Gastrocnemius medialis (tissue), 4 donors: ENCODE results near the gene ITPR2. TPM values are rescaled to one million over a fixed set of nuclear protein-coding genes. Genes with fewer than 3 reads are reported as not detected.
"Not testable (repeated sequence)": the region's sequence is repeated elsewhere in the genome, so short reads cannot be mapped to it uniquely, and the experiment has no call there.

Experiments
- ATAC-seq, 2 donors: fragments of 150-250 bp; one replicate each; pipeline ENCODE4 v1.9.1; 2016
- DNase-seq, 2 donors: peaks; one replicate each; pipeline ENCODE4 v3.0.0-alpha.2; 2019
- H3K27ac ChIP-seq, 4 donors: fragments of 200-600 bp; sonication (generic); 1 replicate in 1 of 4; 2 replicates in 3 of 4; pipeline ENCODE4 v1.5.1; 2016 to 2018; ENCODE audit warnings: mild to moderate bottlenecking in 2 of 4, moderate library complexity in 1 of 4
- H3K27me3 ChIP-seq, 3 donors: fragments of 200-600 bp; sonication (generic) in 2 of 3; 1 replicate in 1 of 3; 2 replicates in 2 of 3; pipeline versions ENCODE4 v1.5.1 to v1.6.0; 2016 to 2019; ENCODE audit warnings: mild to moderate bottlenecking in 1 of 3, moderate library complexity in 1 of 3
- H3K36me3 ChIP-seq, 2 donors: fragments of 200-600 bp; sonication (generic) in 1 of 2; one replicate each; pipeline ENCODE4 v1.5.1; 2017 to 2018
- H3K4me1 ChIP-seq, 2 donors: fragments of 200-600 bp; sonication (generic) in 1 of 2; one replicate each; pipeline ENCODE4 v1.5.1; 2016 to 2017; ENCODE audit warnings: mild to moderate bottlenecking in 2 of 2
- H3K4me3 ChIP-seq, 4 donors: fragments of 200-600 bp; sonication (generic) in 3 of 4; 1 replicate in 1 of 4; 2 replicates in 3 of 4; pipeline ENCODE4 v1.5.1; 2016 to 2019; ENCODE audit warnings: mild to moderate bottlenecking in 2 of 4
- H3K9me3 ChIP-seq, 3 donors: fragments of 200-600 bp; sonication (generic) in 2 of 3; 1 replicate in 1 of 3; 2 replicates in 2 of 3; pipeline ENCODE4 v1.5.1; 2016 to 2019
- POLR2A ChIP-seq, 2 donors: fragments of 450-650 bp; IDR thresholded peaks; one replicate each; pipeline ENCODE4 v1.6.1; 2017; ENCODE audit warnings: antibody characterized with exemption in 2 of 2, mild to moderate bottlenecking in 2 of 2, moderate library complexity in 2 of 2
- in situ Hi-C, 4 donors: fragments of 200-750 bp; cut with MboI; loops; one replicate each; pipeline versions ENCODE4 v1.15.0 to v1.8.0; 2017; ENCODE audit warnings: low sequenced_read_pairs in 4 of 4
- intact Hi-C: fragments of 100-400 bp; cut with DNase I; formaldehyde crosslinking; loops from one replicate; pipeline ENCODE4 v1.15.1; 2023; ENCODE audit warnings: low total_unique reads
- total RNA-seq, 4 donors: library from RNA; depleted of rRNA; stranded (reverse); fragments of >200 nt; gene quantifications; one replicate each; pipeline versions ENCODE4 v1.1.0 to v1.2.3, GENCODE V29; 2016
- TF ChIP-seq, protein P1 (sequence below), 5 experiments: fragments of 450-650 bp in 3 of 5; fragments of 200-600 bp in 2 of 5; sonication (generic) in 2 of 5; IDR thresholded peaks in 4 of 5; conservative IDR thresholded peaks in 1 of 5; 1 replicate in 4 of 5; 2 replicates in 1 of 5; pipeline ENCODE4 v1.5.1; 2016 to 2019; ENCODE audit warnings: antibody characterized with exemption in 5 of 5, mild to moderate bottlenecking in 3 of 5, moderate library complexity in 3 of 5

The ITPR2 gene
- total RNA-seq, 4 donors from 2014 or later: 3.8 to 23.8 (median 4.1) TPM

DNA sequence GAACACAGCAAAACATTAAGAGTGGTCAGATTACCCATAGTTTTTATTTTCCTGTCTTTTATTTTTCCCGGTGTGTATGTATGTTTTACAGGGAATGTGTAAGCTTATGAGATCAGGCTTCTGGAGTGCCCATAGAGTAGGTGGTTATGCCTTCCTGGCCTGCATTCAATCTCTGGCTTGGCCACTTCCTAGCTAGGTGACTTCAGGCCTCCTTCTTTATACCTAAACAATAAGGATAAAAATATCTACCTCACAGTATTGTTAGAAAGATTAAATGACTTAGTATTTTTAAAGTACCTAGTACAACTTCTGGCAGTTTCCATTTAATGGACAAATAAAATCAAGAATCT lies 42.4 kb downstream of the ITPR2 start:
- intact Hi-C loops: no loop called here
- in situ Hi-C loops: no loop called here

DNA sequence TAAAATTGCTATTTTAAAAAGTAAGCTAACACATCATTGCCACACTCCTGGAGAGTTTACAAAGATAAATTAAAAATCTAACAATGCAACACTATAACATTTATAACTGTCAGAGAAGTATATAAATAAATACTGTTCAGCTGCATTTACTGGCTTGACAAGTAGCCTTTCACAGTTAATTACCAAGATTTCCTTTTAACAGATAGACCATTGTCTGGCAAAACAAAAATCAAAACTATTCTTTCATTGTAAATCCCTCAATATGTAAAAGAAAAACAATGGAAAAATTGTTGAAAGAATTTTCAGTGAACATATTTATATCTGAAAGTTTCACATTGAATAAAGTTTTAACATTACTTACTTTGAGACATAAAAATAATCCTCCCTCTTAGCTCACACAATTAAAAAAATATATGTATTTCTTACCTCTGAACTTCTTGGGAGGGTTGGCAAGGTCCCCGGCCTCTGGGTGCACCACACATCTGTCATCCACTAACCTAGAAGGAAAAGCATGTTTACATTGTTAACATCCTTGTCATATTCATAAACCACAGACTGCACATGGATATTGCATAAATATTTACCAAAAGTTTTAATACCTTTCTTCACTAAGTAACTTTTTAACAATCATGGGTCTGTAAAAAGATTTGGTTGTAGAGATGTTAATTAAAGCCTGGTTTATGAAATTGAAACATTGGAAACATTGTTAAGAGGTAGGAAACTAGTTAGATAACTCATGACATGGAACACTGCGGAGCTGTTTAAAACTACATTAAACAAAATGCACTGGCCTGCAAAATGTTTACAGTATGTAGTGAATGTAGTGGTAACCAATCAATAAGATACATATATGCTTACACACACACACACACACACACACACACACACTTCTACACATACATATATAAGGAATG lies 43.0 kb downstream of the ITPR2 start:
- H3K27ac ChIP-seq: no peak overlapping the region
- H3K36me3 ChIP-seq: no peaks in the 10 kb centered on the region
- no peaks in the 10 kb centered on the region for H3K9me3 ChIP-seq
- intact Hi-C loops: no loop called here
- H3K4me1 ChIP-seq: peaks cover 9 to 29% of the 10 kb centered on the region in 2 donors
- DNase-seq (no peak), ATAC-seq (no peak)
- TF ChIP-seq, protein P1, sequence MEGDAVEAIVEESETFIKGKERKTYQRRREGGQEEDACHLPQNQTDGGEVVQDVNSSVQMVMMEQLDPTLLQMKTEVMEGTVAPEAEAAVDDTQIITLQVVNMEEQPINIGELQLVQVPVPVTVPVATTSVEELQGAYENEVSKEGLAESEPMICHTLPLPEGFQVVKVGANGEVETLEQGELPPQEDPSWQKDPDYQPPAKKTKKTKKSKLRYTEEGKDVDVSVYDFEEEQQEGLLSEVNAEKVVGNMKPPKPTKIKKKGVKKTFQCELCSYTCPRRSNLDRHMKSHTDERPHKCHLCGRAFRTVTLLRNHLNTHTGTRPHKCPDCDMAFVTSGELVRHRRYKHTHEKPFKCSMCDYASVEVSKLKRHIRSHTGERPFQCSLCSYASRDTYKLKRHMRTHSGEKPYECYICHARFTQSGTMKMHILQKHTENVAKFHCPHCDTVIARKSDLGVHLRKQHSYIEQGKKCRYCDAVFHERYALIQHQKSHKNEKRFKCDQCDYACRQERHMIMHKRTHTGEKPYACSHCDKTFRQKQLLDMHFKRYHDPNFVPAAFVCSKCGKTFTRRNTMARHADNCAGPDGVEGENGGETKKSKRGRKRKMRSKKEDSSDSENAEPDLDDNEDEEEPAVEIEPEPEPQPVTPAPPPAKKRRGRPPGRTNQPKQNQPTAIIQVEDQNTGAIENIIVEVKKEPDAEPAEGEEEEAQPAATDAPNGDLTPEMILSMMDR (IDR thresholded peaks at IDR 0.05 in 4 of 5, conservative IDR thresholded peaks at IDR 0.05 in 1 of 5): no peak
- TF ChIP-seq POLR2A (IDR thresholded peaks at IDR 0.05): no peak
- in situ Hi-C loops: no loop called here
- no peaks in the 10 kb centered on the region for H3K27me3 ChIP-seq
- no peak overlapping the region for H3K4me3 ChIP-seq

More for the DNA sequence above, 42.4 kb downstream of the ITPR2 start:
- Histone ChIP-seq H3K27me3 (no peaks in the 10 kb centered on the region), H3K4me3 (no peak overlapping the region), H3K36me3 (no peaks in the 10 kb centered on the region), H3K9me3 (no peaks in the 10 kb centered on the region), H3K4me1 (peaks cover 9 to 29% of the 10 kb centered on the region in 2 donors), H3K27ac (no peak overlapping the region)
- DNase-seq (no peak), ATAC-seq (no peak)
- TF ChIP-seq POLR2A (IDR thresholded peaks at IDR 0.05): no peak
- TF ChIP-seq, protein P1 (IDR thresholded peaks at IDR 0.05 in 4 of 5, conservative IDR thresholded peaks at IDR 0.05 in 1 of 5): no peak

DNA sequence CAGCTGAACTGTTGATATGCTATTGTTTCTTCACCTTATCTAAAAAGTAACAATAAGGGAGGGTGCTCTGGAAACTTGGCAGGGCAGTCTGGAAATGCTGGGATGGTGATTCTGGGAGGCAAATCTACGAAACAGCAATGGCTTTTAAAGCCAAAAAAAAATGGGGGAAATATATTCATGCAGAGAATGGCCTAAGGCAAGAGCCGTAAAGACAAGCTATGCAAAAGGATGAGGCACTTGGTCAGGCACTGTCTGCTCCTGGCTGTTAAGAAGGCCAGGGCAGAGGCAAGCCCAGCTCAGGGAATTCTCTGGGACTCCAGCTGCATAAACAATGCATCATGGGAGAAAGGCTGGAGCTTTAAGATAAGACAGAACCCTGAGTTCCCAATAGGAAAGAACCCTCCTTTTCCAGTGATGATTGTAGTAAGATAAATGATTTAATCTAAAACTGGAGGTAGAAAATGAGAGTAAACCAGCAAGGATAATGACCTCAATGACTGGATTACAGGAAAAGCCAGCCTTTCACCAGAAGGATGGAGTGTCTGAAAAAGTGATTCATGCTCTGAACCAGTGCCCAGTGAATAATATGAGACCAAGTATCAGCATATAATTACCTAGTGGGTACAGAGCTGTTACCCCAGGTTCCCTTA lies 46.0 kb downstream of the ITPR2 start:
- peak in 1 of 2 donors; percentile 52 for ATAC-seq
- intact Hi-C loops: no loop called here
- Histone ChIP-seq H3K27ac (peak overlapping the region in 2 of 4 donors; percentile 22 to 31), H3K27me3 (no peaks in the 10 kb centered on the region), H3K36me3 (no peaks in the 10 kb centered on the region), H3K9me3 (no peaks in the 10 kb centered on the region), H3K4me1 (peaks cover 9 to 30% of the 10 kb centered on the region in 2 donors), H3K4me3 (no peak overlapping the region)
- DNase-seq: no peak
- TF ChIP-seq, protein P1 (IDR thresholded peaks at IDR 0.05 in 4 of 5, conservative IDR thresholded peaks at IDR 0.05 in 1 of 5): no peak
- TF ChIP-seq POLR2A (IDR thresholded peaks at IDR 0.05): no peak
- in situ Hi-C loops: no loop called here

DNA sequence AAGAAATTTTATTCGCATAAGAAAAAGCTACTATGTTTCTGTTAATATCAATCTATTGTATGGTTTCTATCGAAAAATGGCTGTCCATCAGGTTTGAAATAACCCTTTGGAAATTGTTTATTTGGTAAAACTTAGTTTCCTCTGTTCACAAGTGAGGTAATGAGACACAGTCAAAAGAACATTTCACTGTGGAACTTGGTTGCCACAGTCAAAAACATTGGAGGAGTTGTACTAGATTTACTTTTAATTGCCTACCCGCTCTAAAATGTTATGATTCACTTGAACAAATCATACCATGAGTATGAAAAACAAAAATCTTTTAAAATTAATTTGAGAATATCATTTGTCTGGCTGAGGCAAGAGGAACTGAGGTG lies 46.5 kb downstream of the ITPR2 start:
- no peak for TF ChIP-seq POLR2A (IDR thresholded peaks at IDR 0.05)
- TF ChIP-seq, protein P1 (IDR thresholded peaks at IDR 0.05 in 4 of 5, conservative IDR thresholded peaks at IDR 0.05 in 1 of 5): no peak
- in situ Hi-C loops: no loop called here
- H3K9me3 ChIP-seq: no peaks in the 10 kb centered on the region
- DNase-seq (no peak), ATAC-seq (no peak)
- H3K36me3 ChIP-seq: no peaks in the 10 kb centered on the region
- H3K27ac ChIP-seq: peak overlapping the region in 1 of 4 donors; percentile 8
- no peak overlapping the region for H3K4me3 ChIP-seq
- intact Hi-C loops: no loop called here
- peaks cover 9 to 25% of the 10 kb centered on the region in 2 donors for H3K4me1 ChIP-seq
- no peaks in the 10 kb centered on the region for H3K27me3 ChIP-seq

DNA sequence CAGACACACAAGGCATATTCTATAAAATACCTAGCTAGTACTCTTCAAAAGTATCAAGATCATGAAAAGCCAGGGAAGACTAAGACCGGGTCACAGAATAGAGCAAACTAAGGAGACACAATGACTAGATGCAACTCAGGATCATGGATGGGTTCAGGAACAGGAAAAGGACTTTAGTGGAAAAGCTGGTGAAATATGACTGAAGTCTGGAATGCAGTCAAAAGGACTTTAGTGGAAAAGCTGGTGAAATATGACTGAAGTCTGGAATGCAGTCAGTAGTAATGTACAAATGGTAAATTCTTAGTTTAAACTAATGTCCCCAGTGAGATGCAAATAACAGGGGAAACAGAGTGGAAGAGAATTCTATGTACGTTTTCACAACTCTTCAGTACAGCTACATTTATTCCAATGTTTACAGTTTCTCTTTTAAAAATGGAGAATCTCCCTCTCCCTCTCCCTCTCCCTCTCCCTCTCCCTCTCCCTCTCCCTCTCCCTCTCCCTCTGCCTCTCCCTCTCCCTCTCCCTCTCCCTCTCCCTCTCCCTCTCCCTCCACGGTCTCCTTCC lies 49.1 kb downstream of the ITPR2 start:
- not testable (repeated sequence) for ATAC-seq, H3K4me3 ChIP-seq

More for the DNA sequence above, 49.1 kb downstream of the ITPR2 start:
- H3K27ac ChIP-seq, H3K9me3 ChIP-seq, in situ Hi-C loops, intact Hi-C loops, H3K36me3 ChIP-seq, H3K27me3 ChIP-seq, DNase-seq: not testable (repeated sequence)
- H3K4me1 ChIP-seq: peaks cover 9 to 11% of the 10 kb centered on the region in 2 donors
